SH-SY5Y (cell line): ENCODE results near the gene ELMO2.

Source experiments
- GATA2 ChIP-seq: IDR thresholded peaks from 2 replicates; pipeline ENCODE4 v1.6.1; 2011; ENCODE audit warnings: mild to moderate bottlenecking, low read depth, low read length
- GATA3 ChIP-seq: IDR thresholded peaks from 2 replicates; pipeline ENCODE4 v1.6.1; 2011; ENCODE audit warnings: low read depth, mild to moderate bottlenecking, low read length, moderate library complexity

The ELMO2 gene

DNA sequence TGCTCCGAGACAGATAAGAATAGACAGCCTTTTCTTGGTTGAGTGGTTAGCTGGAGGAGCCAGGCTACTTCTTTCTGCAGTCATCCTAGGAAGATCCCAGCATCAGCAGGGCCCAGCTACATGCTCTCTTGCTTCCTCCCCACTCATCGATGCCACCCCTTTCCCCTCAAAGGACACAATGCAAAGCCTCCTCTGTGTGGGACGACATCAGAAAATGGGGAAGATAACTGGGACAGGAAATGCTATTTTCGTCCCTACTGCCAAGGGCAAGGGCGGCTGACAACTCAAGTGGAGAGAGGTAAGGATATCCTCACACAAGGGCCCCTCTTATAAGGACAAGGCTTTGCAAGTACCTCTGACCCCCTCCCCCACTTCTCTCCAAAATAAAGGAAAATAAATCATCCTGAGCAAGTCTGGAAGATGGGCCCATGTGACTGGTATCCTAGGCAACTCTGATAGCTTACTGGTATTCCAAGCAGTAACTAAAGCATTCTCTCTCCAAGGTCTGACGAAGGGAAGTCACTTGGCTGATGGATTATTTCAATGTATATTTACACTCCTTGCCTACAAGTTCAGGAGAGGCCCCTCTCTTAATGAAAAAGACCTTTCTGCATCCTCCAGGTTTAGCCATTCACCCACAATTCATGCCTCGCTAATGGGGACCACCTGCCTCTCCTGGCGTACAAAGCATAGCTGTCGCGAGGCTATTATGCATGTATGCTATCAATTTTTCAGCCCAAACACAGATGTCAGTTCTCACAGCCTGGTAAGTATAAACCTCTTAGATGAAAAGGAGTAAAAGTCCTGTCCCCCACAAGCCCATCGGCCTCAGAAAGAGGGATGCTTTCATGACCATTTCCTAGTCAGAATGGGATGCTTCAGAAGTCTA, 11.3 kb downstream of the ELMO2 start:
- no peak for TF ChIP-seq GATA2
- no peak for TF ChIP-seq GATA3

DNA sequence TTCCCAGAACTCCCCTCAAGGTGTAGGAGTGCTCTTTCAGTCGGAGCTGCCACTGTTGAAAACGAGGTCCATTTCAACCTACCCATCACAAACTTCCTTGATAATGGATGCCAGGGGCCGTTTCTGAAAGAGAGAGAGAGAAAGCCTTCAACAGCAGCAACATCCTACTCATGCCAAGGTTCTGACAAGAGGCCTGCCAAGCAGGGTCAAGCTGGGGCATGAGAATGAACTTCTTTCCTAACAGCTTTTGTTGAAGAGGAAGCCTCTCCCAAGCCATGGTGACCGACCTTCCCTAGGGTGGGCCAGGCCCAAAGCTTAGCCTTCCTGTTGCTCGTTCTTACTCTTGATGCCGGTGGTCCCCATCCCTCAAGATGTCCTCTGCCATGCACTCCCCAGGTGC, 12.4 kb downstream of the ELMO2 start:
- TF ChIP-seq GATA2 (no peak), GATA3 (no peak)

DNA sequence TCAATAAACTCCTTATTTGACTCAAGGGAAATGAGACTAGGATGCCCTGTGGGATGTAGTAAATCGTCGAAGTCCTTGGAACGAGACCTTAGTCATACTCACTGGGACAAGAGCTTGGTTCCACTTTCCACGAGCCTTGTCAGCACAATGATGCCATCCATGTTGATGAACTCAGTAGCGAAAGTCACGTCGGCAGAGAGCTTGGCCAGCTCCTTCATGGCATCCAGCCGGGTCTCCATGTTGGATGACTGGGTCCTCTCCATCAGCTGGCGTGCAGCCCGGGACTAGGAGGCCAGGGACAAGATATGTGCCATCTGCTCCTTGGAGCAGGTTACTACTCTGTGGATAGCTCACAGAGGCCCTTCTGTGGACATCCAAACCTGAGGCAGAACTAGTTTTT, 17.5 kb downstream of the ELMO2 start:
- TF ChIP-seq GATA2 (no peak), GATA3 (no peak)

GRCh38 chr20:46388201-46388836, 18.1 kb downstream of the ELMO2 start:
- TF ChIP-seq GATA3 (no peak), GATA2 (no peak)

DNA sequence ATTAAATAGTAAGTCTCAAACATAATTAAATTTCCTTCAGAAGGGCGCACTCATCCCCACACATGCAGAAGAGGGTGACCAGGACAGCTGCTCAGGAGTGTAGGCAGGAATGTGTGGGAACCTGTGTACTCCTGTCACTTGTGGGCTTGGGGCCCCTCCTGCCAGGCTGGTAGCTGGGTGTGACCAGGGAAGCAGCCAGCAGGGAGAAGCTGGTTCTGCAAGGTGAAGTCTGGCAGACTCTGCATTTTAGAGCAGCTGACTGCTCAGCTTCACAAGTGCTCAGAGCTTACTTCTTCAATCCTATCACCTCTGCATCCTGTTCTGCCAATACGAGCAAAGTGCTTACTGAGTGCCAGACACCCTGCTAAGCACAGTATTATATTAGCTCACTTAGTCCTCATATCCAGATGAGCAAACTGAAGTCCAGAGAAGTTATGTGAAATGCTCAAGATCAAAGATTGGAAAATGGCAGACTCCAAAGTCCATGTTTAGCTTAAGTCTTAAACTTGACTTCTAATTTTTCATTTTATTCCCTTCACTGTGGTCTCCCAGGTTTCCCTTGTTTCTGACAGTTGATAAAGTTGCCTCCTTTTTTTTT, 27.9 kb downstream of the ELMO2 start:
- TF ChIP-seq GATA2 = no peak
- TF ChIP-seq GATA3 = no peak

DNA sequence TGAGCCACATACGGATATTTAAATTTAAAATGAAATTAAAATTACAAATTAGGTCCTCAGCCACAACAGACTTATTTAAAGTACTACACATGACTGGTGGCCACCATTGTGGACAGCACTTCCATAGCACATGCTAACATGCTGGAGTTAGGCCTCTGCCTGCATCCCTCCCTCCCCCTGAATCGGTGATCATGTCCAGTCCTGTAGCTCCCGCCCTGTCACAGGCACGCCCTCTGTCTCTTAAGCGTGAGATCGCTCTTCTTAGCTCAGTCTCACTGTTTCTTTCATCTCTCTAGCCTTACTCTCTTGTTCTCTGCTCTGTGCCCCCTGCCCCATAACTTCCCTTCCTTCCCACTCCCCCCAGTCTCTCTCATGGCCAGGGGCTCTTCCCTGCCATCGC, 28.9 kb downstream of the ELMO2 start:
- TF ChIP-seq GATA2 (no peak), GATA3 (no peak)

- TF ChIP-seq GATA3 (no peak), GATA2 (no peak)
These were observed 30.1 kb downstream of the ELMO2 start for GRCh38 chr20:46376196-46376785.

DNA sequence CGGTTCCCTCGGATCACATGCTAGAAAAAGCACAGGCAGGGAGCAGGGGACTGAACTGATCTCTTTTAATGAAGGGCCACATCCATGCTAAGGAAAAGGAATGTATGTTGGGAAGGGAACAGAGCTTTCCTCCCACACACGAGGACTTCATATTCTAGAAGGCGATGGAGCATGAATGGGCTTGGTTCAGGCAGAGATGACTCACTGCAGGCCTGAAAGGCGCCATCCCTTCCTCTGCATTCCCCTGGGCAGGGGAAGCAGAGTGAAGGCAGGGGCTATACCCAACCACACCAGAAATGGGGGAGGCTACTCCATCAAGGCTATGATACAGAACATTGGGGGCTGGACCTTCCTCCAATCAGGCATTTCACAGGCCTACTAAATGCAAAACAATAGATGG, 30.6 kb downstream of the ELMO2 start:
- TF ChIP-seq GATA3 (no peak), GATA2 (no peak)

DNA sequence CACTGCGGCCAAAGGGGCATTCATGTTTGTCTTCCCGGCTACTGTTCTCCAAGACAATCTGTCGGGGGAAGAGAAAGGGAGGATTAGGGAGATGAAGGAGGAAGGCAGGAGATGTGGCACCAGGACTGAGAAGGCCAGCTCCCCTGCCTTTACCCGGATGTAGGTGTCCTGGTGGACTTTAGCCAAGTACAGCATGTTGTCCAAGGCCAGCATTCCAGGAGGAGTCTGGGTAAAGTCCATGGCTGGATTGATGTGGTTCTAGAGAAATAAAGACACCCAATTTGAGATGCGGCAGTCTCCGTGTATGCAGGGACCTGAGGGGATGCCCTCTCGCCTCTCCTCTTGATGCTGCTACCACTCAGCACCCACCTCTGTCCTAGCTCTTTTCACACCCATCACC, 32.0 kb downstream of the ELMO2 start:
- no peak for TF ChIP-seq GATA3
- TF ChIP-seq GATA2 = no peak

GRCh38 chr20:46371656-46372055, 34.8 kb downstream of the ELMO2 start:
- no peak for TF ChIP-seq GATA3
- no peak for TF ChIP-seq GATA2

DNA sequence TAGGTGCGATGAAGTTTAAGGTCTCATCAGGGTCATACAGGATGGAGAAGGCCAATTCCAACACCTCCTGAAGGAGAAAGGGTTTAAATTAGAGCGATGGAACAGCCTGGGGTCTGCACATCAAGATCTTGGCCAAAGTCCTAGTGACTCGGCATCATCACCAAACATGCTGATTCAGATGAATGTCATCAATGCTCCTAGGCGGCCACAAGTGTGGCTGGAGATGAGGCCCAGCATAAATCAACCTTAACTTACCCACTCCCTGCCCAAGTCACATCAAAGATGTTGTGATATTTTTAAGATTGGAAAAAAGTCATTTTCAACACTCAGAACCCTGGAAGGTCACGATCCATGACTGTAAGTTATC, 37.5 kb downstream of the ELMO2 start:
- TF ChIP-seq GATA3 (no peak), GATA2 (no peak)

- no peak for TF ChIP-seq GATA2
- no peak for TF ChIP-seq GATA3
These were observed 38.2 kb downstream of the ELMO2 start for GRCh38 chr20:46367967-46368901.

GRCh38 chr20:46367234-46367633, 39.2 kb downstream of the ELMO2 start:
- no peak for TF ChIP-seq GATA2
- TF ChIP-seq GATA3 = no peak
